Activated effector memory CD4-positive, alpha-beta T cell treated with anti-CD3 and anti-CD28 coated beads, Interleukin-2, amount 50 U/mL, for 16 hours (primary cell): ENCODE data around the gene LRRC59.
"Not testable (repeated sequence)": the region's sequence is repeated elsewhere in the genome, so short reads cannot be mapped to it uniquely, and the experiment has no call there.

ENCODE experiments used
- DNase-seq: peaks from one replicate; pipeline ENCODE4 v3.0.0-alpha.2; 2020

LRRC59 gene

DNA sequence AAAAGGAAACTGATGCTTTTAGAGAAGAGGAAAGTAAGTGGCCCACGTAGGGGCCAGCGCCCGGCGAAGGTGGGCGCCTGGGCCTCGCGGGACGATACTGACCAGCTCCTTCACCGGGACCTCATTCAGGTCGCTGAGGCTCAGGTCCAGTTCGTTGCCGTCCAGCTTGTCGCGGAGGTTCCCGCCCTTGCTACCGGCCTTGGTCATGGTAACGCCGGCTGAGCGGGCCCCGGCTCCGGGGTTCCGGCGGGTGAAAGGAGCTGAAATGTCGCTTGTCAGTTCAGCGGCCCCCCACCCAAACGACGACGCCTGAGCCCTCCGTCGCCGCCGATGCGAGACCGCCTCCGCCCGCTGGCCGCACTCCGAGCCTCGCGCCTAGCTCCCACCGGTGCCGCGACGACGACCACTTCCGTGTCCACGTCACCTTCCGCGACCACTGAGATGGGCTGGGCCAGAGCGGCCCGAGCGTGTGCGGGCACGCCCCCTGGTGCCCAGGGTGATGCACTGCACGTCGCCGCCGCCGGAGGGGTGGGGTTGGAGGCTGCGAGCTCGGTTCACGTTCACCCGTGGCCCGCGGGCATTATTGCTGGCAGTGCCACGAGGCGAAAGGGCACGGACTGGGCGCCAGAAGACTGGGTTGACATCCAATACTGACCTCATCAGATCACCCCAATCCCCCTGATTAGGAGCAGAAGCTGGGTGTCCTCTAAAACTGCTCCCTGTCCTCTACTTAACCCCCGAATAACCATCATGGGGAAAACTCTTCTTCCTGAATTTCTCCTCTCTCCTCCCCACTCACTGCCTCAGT lies at the start of gene LRRC59:
TSS of gene LRRC59 (minus strand) at position 413 of the 808 bp plus-strand sequence. CDS start at position 207, 206 bp downstream.
- peak; percentile 97 for DNase-seq

DNA sequence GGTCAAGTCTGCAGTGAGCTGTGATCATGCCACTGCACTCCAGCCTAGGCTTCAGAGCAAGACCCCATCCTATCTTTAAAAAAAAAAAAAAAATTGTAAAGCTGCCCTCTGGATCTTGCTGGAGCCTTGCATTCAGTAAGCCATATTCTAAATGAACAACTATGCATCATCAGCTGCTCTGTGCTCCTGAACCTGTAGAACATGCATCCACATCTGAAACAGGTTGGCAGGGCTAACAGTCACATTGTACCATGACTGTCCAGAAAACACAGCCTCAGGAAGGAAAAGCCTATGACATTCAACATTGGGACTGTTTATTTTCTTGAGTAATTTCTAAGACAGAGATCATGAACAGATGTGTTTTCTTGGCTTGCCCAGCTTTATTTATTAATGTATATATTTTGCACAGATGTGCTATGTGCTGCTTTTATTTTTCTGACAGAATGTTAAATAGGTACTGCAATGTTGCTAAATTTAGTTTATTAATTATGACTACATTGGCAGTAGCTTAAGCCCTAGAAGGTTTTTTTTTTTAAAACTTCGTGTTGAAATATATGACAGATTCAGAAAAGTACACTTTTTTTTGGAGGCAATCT lies 48.5 kb upstream of the LRRC59 start:
- DNase-seq = no peak

DNA sequence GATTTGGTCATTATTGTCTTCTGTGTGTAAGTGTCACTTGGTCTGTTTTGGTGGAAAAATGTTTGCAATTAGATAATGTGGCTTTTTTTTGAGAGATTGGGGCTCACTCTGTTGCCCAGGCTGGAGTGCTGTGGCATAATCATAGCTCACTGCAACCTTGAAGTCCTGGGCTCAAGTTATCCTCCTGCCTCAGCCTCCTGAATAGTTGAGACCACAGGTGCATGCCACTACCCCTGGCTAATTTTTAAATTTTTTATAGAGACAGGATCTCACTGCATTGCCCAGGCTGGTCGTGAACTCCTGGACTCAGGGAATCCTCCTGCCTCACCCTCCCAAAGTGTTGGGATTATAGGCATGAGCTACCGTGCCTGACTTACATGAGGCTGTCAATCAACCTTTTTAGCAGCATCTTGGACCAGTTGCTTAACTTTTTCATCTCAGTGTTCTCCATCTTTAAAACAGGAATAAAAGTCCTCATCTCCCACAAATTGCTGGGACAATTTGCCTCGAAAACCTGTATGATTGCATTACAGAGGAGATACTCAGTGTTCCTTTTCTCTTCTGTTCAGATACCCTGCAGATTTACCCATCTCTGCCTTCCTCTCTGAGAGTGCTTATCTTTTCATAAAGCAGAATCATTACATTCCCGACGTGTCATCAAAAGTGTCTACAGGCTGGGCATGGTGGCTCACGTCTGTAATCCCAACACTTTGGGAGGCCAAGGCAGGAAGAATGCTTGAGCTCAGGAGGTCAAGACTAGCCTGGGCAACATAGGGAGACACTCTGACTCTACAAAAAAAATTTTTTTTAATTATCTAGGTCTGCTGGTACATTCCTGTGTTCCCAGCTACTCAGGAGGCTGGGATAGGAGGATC lies 47.8 kb upstream of the LRRC59 start:
- no peak for DNase-seq

DNA sequence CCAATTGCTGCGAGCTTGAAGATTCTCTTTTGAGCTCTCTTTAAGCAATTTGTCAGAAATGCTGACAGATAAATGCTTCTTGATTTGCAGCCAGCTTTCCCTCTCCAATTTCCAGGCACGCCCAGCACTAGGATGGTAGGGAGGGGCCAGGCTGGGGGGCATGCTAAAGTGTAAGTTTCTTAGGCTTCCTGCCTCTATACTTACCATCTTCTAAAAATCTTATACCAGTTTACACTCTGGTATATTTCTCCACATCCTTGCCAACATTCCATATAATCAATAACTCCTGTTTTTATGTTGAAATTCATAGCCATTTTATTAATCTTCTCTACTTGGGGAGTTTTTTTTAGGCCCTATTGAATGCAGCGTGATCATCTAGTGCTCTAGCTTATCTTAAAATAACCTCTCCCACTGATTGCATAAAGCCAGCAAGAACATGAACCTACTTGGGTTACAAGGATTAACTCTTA lies 46.2 kb upstream of the LRRC59 start:
- no peak for DNase-seq

DNA sequence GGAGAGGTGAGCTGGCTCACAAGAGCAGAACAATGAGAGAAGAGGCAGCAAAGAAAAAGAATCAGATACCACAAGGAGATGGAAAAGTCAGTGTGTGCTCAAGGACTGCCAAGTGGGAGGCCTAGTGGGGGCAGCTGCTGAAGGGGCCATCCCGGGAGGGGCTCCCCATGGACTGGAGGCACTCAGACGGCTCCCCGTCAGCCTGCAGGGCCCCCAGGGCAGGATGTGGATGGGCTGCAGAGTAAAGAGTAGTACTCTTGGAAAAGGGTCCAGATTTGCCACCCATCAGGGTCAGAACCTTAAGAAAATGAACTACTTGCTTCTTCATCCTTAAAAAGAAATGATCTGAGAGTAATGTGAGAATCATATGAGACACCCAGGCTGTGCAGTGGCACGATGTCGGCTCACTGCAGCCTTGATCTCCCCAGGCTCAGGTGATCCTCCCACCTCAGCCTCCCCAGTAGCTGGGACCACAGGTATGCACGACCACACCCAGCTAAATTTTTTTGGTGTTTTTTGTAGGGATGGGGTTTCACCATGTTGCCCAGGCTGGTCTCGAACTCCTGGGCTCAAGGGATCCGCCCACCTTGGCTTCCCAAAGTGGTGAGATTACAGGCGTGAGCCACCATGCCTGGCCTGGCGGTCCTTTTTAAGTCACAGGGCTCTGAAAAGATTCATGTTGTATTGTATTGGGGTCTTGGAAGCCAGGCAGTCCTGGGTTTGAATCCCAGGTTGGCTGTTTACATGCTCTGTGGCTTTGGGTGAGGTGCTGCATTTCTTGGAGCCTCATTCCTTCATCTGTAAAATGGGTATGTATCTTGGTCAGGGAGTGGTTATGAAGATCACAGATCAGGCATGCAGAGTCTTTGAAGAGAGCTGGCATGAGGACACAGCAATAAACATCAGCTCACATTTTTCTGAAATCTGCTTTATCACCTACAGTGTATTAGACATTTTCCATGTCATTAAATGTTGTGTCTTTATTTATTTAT lies 43.8 kb upstream of the LRRC59 start:
- no peak for DNase-seq

DNA sequence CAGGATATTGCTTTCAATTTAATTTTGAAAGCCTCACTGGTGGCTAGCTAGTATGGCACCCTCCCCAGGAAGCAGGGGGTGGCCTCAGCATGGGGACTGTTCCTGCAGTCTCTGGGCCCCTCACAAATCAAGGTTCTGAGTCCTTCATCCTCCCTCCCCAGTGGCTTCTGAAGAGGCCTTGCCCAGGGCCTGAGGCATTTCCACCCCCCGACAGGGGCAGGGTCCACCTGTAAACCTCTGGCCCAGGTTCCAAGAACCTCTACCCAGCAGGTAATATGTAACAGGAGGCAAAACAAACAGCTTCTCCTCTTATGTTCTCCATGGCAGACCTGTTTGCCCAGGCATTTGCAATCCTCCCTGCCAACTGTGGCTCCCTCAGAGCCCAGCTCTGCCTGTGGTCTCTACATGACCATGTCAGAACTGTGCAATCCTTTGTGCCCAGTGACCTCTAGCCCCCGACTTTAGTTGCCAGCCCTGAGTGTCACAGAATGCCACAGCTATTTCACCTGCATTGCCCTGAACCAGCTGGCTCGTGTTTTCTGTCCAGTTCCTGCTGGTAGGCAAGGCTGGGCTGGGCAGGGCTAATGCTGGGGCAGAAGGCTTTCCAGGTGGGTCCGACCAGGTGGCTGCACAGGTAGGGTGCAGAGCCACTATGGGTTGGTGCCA lies 43.0 kb upstream of the LRRC59 start:
- DNase-seq = no peak

DNA sequence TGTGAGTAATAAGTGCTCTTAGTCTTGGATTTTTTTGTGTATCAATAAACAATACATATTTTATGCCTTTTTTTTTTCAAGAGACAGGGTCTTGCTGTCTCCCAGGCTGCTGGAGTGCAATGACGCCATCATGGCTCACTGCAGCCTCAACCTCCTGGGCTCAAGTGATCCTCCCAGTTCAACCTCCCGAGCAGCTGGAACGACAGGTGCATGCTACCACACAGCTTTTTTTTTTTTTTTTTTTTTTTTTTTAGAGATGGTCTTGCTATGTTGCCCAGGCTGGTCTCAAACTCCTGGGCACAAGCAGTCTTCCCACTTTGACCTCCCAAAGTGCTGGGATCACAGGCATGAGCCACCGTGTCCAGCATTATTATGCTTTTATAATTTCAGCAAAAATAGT lies 41.7 kb upstream of the LRRC59 start:
- DNase-seq = no peak

DNA sequence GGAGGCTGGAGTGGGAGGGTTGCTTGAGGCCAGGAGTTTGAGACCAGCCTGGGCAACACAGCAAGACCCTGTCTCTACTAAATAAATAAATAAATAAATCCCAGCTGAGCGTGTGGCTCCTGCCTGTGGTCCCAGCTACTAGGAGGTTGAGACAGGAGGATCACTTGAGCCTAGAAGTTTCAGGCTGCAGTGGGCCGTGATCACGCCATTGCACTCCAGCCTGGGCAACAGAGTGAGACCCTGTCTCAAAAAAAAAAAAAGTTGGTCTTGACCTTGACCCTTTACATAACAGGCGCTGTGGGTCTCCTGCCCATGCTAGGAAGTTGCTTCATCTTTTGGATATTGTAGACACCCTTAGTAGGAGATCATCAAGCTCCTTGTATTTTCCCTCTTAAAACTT lies 40.1 kb upstream of the LRRC59 start:
- DNase-seq = no peak

DNA sequence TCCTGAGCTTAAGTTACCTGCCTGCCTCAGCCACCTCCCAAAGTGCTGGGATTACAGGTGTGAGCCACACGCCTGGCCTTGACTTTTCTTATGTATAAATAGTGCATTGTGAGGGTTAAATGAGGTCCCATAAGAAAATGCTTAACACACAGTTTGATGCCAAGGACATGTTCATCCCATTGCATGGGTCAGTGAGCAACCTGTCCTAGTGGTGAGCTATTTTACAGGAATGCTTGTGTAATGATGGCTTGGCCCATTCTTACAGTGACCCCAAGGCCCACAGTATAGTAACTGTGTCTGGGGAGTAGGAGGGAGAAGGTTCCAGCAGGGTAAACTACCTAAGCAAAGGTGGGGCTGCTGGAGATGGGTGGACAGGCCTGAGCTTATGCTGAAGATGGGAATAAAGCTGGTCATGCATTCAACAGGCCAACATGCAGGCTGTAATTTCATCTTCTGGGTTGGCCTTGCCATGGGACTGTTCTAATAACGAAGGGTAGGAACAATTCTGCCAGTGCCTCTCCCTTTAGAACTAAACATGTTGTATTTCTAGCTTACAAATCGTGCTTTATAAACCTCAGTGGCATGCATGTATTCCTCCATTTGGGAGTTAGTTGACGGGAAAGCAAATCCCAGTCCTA lies 34.9 kb upstream of the LRRC59 start:
- DNase-seq = no peak

DNA sequence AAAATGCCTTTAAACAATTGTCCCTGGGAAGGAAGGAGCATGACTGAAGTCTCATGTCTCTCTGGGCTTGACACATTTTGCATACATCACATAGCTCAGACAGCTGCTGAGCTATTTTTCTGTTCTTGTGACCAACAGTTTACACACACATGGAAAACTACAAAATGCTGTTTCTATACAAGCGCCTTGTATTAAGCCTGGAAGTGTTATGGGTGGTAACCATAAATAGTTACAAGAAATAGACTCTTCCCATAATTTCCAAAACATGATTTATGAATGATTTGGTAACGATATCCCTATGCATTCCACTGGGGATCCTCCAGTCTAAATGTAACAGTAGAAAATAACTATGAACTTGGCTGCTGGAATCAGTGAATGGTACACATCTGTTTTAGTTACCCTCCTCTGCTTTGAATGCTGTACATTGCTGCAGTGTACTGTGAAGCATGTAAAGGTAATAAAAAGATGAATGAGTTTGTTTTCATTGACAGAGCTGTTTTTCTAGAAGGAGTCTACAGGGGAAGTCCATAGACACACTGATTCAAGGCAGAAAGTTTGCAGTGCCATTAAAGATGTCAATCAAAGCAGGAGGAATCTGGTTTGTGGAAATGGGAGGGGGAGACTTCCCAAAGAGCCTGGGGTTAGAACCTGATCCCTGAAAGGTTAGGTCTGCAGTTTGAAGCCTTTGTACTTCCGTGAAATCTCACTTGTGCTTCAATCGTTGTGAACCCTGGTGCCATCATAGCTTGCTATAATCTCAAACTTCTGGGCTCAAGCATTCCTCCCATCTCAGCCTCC lies 33.7 kb upstream of the LRRC59 start:
- no peak for DNase-seq

DNA sequence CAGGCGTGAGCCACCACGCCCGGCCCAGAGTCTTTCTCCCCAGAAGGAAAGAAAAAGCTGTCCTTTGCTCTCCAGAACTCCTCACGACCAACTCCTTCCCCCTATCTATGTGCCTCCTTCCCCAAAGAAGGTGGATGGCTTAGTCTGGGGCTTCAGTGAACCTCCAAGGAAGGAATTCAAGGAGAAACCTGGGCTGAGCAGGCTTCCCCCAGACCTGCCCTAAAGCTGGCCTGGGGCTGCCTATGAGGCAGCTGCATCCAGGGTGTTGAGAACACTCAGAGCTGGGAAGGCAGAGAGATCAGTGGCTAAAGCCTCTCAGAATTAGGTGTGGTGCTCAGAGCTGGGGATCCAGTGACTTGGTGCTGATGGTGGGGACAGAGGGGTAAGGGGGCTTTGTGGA lies 32.5 kb upstream of the LRRC59 start:
- no peak for DNase-seq

DNA sequence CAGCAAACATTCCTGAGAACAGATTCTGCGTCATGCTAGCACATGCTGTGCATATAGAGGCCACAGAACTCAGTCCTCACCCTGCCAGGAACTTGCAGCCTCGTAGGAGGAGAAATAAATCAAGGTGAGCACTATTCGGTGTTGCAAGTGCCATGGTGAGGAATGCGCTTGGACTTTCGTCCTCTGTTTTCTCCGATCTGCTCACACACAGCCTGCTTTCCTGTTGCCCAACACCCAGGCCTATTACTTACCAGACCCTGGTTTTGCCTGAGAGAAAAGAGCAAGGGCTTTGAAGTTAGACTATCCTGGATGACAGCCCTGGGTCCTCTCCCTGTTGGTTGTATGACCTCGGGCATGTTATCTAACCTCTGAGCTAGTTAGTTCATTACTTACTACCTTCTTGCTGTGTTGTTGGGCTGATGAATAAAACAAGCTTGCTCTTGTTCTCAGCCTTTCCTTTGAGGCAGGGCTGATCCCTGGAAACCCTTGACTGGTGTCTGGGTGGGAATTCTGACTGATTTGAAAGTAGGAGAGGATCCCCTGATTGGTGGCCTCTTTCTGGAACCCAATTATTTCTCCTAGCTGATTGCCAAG lies 31.6 kb upstream of the LRRC59 start:
- no peak for DNase-seq

DNA sequence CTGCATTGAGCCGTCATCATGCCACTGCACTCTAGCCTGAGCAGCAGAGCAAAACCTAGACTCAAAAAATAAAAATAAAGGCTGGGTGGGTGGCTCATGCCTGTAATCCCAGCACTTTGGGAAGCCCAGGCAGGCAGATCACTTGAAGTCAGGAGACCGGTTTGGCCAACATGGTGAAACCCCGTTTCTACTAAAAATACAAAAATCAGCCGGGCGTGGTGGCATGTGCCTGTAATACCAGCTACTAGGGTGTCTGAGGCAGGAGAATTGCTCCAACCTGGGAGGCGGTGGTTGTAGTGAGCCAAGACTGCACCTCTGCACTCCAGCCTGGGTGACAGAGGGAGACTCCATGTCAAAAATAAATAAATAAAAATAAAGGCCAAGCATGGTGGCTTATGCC lies 30.8 kb upstream of the LRRC59 start:
- DNase-seq = not testable (repeated sequence)

DNA sequence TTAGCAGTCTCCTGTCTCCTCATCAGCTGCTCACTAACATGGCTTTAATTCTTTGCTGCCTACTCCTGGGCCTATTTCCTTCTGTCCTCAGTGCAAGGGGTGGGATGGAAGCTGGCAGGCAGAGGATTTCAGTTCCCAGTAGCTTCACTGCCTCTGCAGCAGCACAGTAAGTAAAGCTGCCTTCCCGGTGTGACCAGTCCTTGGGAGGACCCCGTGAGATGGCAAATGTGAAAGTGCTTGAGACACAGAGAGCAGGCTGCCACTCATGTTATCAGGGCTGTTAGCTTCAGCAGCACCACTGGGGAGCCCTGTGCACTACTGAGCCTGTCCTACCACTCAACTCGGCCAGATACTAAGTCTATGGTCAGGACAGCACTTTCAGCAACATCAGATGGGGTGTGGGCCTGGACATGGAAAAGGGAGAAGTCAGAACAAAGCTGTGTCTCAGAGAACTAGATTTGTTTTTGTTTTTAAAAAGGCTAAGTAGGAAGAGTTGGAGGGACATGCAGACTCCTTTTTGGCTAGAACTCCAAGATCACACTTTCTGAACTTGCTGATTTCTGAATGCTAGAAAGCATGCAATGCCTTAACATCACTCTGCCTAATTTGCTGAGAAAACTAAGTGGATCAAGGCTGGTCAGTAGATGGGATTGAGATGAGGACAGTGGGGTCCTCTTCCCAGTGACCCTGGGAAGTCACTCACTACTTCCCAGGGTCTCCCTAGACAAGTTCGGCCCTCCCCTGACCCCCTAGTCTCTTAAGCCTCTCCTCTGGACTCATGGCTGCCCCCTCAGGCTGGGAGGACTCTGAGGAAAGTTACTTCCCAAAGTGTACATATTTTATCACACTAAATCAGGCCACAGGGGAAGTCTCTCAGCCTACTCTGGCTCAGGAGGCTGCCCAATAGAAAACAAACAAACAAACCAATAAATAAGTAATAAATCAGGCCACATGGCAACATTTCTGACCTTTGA lies 29.8 kb upstream of the LRRC59 start:
- peak; percentile 65 for DNase-seq

DNA sequence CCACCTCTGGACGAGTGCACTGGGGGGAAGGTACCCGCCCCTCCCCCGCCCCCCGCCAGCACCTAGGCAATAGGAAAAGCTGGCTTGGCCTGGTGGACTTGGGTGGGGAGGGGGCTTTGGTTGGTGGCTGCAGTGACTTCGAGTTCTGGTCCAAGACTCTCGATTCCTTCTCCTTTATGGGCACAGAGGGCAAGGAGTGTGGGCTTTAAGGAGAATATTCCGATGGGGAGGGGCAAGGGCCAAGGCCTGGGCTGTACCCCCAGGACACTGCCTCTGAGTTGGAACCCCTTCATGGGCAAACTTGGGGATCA lies 29.1 kb upstream of the LRRC59 start:
- DNase-seq = no peak

DNA sequence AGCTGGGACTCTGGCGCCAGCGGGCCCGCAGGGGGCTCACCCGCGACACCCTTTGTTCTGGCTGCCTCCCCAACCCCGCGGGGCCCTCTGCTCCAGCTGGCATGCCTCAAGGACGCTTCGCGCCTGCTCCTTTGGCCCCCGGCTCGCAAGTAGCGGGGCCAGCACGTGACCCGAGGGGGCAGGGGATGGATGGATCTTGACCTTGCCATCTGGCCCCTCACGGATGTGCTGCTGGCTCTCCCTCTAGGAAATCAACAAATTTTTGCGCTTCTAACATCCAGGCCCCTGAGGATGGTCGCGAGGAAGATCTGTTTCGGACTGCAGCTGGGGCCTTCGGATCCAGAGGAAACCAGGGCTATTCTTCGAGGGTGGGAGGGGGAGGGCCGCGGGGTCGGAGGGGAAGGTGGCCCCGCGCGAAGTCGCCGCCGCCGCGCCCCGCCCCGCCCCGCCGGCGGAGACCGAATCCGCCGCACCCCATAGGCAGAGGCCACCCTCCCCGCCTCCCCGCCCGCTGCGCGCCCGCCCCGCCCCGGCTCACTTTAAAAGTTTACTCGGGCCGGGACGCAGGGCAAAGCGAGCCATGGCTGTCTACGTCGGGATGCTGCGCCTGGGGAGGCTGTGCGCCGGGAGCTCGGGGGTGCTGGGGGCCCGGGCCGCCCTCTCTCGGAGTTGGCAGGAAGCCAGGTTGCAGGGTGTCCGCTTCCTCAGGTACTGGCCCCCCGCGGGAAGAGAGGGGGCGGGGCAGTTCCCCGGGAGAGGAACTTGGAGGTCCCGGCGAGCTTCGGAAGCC lies 28.6 kb upstream of the LRRC59 start, which contains the start of gene ACSF2:
TSS of gene ACSF2 (plus strand) at position 537 of the 790 bp plus-strand sequence. CDS start at position 581, 44 bp downstream.
- DNase-seq = peak; percentile 92

DNA sequence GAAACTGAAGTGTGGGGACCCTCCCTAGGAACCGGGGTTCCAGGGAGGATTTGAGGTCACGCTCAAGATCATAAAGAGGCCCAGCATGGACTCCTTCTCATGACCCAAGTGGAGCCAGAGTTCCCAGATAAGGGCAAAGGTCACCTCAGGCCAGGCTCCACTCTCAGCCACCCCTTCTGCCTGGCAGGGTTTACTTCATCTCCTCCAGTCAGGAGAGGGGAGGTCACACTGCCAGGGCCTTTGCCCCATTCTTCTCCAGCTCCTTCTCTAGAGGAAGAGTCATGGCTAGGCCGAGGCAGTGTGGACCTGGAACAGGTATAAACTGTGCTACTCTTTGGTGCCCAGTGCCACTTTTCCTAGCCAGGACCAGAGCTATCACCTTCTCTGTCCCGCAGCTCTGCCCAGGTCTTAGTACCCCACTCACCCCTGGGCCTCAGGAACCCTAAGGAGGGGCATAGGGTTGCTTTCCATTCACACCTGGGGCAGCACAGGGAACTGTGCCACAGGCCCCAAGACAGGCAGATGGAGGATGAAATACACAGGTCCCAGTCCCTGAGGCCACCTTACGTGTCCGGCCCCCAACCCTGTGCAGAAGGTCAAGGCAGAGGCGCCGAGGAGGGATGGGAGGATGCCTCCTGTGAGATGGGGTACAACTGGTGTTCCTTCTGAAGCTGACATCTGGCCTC lies 27.8 kb upstream of the LRRC59 start:
- DNase-seq = no peak
